Medulla oblongata (tissue), 1 donor: ENCODE results near the gene CALML5.

Source experiments
- DNase-seq: peaks from one replicate; pipeline ENCODE4 v3.0.0-alpha.2; 2015; ENCODE audit errors: extremely low spot score

Gene CALML5

DNA sequence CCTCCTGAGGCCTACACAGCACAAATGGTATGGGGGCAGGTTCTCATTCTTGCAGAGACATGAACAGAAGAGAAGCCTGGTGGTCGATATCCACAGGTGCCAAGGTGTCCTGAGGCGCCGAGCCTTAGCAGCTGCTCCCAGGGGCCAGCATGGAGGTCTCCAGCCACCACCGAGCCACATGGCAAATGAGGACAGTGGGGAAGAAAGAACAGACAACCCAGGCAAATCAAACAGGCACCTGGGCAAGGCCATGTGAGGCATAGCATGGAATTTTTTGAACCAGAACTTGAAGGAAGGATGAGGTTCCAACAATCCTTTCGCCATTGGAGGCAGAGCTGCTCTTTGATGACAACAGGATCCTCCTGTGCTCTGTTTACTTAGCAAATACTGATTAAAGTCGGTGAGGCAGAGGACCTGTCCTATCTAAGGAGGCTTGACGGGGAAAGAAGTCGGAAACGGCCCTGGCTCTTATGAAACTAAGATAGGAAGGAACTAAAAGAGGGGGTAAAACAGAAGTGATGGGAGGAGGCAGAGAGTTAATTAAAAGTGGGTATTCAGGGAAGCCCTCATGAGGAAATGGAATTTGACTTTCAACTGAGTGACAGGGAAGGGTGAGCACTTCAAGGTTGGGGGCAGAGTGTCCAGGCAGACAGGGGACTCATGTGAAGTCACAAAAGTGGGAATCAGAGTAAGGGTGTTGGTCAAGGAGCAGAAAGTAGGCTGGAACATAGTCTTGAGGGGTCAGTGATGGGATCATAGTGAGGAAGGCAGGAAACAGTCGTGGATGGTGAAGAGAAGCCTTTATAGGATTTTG is 16.8 kb upstream of the CALML5 start:
- DNase-seq: no peak

DNA sequence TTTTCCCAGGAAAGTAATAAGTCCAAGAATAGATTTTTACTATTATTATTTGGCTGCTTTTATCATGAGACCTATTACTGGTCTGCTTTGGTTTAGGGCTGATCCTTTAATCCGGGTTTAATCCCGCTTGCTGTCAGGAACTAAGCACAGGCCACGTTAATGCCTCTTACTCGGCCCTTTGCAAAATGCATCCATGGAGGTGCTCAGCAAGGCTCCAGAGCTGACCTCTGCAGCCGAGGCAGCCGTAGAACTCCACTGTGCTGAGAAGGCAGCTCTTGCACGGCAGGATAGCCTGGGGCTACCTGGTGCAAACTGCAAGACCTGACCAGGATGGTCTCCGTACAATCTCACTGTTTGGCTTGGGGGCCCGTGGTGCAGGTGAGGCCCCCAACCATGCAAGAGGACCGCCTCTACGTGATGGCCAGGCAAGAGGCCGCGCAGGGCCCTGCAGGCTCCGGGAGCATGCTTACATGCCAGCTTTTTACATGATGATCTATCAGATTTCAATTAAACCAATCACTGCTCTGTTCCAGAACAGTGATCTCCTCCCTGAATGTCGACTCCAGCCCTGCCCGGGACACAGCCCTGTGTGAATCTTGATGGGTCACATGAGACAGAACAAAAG is 15.0 kb upstream of the CALML5 start:
- no peak for DNase-seq

DNA sequence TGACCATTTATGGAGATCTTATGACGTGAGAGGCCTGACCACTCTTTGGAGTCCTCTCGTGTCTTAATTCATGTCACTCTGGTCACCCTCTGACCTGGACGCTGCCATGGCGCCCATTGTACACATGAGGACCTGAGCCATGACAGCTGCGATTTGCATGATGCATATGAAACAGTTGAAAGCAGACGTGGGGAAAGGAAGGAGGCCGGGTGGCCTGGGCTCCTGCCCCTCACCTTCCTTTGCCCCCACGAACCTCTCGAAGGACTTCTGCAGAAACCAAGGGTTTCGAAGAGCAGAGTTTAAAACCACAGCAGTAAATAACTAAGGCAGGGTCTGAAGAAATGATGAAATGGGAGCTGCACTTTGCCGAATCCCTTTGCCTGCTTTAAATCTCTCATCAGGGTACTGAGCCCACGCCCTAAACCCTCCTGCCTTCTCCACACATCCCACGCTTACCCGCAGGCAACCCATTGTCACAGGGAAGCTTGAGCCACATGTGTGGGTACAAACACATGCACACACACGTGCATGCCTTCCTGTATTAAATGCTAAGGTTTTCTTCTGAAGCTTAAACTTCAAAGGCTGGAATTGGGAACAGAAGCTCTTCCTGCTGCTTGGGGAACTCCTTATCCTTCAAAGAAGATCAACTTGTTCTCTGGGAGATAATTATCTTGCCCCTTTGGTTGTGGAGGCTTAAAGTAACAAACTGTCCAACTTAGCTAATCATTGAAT is 13.7 kb upstream of the CALML5 start:
- DNase-seq: no peak

DNA sequence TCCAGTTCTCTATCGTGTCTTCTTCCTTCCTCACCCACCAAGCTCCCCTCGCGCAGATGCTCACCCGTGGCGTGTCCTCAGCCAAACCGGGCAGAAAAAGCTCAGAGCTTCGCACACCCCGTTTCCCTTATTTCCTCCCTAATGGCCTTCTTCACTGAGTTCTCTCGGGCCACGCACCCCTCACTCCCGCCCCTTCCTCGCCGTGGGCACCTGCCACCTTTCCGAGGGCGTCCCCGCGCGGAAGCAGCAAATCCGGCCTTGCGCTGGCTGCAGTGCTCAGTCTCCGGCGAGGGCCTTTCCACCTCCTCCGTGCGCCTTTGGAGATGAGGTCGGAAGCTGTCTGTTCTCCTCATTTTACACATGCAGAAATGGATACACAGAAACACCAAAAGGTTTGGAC is 13.0 kb upstream of the CALML5 start:
- no peak for DNase-seq

DNA sequence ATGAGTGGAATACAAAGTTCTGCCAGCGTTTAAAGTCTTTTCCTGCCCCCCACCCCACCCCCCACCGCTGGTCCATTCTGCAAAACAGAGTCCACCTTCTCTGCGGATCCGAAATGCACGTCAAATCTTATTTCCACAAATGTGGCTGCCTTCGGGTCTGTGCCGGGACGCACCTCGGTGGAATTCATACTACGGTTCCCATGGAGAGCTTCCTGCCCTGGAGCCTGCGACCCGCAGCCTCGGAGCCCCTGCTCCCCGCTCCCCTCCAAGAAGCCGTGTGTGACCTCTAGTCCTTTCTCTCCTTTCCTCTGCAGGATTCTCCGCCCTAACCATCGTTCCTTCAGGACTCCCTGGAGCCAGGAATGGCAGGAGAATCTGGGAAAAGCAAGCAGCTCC is 12.5 kb upstream of the CALML5 start:
- no peak for DNase-seq

DNA sequence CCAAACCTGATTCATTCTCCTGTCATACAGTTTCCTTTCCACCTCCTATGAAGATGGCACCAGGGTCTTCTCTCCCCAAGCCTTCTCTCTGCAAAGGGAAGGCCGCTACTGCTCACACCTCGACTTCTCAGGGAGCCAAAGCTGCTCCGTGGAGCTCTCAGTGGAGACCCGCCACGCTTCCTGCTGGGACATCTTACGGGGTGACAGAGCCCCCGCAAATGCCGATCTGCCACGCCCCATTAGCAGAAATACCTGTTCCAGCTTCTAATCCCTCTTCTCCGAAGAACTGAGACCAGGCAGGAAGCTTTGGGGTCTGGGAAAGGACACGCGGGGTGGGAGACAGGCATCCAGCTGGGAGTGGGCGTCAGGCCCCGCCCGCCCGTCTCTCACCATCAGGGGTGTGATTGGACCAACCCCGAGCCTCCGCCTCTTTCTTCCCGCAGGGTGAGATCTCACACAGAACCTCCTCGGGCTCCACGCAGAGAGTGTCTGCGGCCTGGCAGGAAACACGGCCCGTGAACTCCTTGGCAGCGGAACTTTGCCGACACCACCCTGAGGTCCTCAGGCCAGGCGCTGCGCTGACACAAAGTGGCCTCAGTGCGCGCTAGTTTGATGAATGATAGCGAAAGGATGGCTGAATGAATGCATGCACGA is 12.0 kb upstream of the CALML5 start:
- DNase-seq: no peak

DNA sequence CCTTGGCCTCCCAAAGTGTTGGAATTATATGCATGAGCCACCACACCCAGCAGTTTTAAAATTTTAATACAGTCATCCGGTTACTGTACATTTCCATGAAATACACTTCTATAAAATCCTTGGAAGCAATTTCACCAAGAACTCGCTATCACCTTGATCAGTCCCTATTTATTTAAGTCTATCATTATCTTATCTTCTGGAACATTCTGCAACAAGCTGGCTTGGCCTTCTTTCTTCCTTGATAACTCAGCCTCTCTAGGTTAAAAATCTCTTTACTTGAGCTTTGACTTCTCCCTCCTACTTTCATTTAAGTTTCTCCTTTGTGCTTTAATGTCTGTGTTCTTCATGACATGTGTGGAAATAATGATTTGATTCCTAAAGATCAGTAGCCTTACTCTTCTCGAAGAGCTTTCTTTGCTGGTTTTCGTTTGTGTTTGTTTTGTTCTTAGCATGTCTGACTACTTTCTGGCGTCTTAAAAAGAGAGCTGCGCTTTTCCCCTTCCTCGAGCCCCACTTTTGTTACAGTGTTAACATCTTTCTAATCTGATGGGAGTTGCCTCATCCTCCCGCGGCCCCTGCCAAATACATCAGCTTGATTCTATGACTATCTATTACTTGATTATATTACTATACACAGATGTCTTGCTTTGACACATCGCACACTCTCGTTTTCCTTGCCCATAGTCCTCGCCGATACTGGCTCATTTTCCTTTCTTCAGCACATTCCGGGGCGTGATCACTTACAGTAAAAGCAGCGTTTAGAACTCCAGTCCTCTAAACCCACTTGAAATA is 11.1 kb upstream of the CALML5 start:
- no peak for DNase-seq

DNA sequence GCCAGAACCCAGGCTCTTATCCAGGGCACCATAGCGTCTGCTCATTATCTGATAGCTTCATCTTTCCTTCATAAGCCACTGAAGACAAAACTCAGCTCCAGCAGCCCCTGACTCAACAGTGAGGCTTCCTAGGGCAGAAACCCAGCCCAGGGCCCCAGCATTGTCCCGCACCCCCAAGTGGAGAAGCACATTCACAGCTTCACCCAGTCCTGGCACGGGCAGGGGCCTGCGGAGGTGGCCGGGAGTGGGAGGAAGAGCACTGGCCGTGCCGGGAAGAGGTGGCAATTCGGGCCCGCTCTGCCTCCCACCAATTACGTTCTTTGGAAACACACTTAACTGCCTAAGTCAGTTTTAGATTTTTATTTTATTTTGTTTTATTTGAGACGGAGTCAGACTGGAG is 10.3 kb upstream of the CALML5 start:
- no peak for DNase-seq

DNA sequence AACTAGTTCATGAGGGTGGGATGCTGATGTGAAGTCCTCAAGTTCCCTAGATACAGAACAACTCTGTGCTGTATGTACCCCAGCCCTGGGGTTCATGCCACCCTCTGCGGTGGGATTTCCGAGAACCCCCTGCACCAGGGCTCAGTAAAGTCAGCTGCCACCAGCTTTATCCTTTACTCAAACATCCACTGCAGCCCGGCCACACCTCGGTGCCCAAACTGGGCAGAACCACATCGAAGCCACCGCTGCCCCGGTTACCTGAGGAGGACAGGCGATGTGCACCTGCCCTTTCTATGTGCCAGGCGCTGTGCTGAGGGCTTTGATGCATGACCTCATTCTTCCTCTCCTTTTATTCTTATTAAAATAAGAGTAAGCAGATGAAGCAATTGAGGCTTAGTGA is 9.9 kb upstream of the CALML5 start:
- no peak for DNase-seq

DNA sequence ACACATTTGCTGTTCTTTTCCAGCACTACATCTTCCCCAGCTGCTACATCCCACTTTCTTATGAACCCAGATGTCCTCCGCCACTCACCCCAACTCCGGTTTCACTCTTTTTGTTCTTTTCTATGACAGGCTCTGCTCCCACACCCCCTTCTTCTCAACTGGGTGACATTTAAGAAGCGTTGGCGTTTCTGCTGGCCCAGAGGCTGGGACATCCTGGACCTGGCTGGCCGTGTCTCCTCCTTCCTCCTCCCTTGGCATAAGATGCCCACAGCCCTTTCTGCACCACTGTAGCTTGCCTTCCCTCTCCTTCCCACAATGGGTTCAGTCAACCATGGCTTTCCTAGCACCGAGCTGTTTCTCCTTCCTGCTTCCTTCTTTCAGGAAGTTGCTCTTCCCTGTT is 9.4 kb upstream of the CALML5 start:
- no peak for DNase-seq

DNA sequence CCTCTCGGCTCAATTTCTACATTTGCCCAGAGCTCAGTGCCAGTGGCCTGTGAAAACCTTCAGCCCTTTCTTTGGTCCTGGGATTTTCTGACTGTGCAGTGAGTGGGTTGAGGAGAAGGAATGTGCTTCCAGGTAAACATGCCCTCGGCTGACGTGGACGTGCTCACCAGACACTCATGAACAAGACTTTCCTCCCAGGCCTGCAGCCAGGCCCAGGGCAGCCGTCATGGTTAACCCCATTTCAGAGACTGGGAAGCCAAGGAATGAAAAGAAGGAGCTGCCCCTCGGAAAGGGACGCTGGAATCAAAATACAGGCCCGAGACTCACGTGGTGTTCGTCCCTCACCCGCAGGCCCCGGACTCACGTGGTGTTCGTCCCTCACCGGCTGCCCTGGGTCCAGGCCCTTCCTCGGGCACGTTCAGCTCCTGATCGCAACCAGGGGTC is 8.8 kb upstream of the CALML5 start:
- no peak for DNase-seq

DNA sequence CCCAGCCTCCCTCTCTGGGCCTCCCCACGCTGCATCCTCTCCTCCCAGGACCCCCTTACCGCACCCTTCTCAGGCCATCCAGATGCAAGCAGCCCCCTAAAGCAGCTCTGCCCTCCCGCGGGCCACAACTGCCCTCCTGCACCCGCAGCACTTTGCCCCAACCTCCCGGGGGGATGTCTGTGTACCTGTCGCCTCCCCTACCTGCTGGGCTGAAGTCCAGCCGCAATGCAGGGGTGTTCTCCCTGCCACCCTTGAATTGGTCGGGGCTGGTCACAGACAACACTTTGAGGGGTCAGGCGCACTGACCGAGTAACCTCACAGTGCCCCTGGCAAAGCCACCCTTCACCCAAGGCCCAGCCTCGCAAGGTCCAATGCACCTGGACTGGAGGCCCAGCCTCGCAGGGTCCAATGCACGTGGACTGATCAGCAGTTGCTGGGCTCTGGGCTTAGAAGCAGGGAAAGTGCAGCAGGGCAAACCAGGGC is 8.3 kb upstream of the CALML5 start:
- no peak for DNase-seq

DNA sequence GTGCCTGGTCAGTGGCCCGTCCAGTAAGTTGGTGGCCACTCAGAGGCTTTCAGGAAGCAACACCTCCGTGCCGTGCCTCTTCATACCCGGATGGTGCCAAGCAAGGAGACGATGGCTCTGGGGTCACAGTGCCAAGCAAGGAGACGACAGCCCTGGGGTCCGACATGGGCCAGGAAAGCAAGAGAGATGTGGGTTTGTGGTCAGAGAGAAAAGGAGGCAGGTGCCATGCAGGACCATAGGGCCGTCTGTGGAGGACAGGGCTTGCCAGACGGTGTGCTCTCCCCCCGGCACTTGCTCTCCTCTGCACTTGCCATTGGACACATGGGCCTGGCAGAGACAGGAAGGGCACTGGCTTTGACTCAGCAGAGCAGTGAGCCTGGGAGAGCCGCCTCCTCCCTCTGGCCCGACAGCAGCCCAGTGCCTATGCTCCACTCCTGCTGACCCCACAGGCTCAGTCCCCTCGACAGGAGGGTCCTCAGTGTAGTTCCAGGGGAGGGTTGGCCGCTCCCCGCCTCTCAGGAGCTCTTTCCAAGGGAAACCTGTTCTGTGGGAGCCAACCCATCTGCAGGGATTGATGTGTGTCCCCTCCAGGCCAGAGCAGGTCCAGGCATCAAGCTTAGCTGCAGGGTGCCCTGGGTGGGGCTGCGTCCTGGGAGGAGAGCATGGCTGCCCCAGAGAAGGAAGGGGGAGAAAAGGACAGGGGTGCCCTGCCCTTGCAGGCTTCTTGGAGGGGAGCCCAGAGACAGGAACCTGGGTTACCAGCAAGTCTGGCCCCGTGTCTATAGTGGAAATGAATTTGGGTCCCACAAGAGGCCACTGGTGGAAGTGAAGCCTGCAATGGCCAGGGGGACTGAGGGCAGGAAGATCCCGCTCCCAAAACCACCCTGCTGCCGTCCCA is 7.6 kb upstream of the CALML5 start:
- DNase-seq: no peak

DNA sequence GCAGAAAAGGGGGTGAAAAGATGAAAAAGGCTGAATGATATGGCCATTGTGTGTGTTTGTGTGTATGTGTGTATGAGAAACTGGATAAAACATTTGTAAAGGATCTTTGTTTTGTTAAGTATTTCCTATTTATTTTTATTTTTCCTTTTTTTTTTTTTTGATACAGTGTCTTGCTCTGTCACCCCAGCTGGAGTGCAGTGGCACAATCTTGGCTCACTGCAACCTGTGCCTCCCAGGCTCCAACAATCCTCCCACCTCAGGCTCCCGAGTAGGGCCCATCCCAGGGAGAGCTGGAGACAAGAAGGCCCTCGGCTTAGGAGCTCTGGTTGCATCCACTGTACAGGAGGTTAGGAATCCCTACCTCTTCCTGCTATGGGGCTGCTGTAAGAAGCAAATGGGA is 6.9 kb upstream of the CALML5 start:
- DNase-seq: no peak

DNA sequence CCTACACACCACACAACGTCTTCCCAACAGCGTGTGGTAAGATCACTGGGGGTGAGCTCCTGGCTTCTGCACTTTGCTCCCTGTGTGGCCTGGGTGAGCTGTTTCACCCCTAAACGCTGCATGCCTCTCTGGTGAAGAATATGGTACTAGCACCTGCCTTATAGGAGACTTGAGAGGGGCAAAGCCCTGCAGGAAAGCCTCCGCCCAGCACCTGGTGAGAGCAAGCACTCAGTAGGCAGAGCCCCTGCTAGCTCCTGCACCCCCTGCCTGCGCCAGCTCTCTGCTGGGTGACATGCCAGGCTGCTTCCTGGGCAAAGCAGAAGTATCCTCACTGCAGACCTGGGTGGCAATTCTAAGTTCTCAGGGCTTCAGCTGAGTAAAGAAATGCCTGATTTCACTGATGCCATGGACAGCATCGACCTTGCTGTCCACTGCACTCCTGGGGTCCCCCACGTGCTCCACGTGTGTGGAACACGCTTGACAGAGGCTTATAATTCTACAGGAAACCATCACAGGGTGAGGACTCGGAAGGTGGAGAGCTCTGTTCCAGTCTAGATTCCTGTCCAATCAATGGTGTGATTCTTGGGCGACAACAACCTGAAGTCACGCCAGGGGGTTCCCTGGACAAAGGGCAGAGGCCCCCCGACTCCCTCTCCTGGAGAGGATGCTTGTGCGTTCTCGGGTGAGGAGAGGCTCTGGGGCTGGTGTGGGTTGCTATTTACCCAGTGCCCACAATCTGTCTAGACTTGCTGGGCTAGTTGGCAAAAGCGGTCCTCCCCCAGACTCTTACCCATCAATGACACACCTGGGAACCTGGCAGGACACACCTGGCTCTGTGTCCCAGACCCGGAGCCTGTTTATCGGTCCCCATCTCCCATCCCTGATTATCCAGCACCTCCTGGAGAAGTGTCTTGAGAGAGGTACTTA is 5.0 kb upstream of the CALML5 start:
- no peak for DNase-seq

DNA sequence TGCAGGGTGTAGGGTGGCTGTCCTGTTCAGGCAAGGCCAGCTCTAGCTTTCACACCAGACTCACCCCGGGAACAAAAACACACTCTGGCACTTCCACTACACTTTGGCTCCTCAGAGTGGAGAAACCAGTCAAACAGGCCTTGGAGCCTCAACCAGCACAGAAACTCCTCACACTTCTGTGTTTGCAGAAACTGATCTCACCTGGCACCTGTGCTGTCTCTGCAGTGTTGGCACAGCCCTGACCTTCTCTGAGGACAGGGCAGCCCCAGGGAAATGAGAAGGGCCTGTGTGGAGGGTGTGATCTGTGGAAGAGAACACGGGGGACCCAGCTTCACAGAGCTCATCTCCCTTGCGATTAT is 4.1 kb upstream of the CALML5 start:
- DNase-seq: no peak

DNA sequence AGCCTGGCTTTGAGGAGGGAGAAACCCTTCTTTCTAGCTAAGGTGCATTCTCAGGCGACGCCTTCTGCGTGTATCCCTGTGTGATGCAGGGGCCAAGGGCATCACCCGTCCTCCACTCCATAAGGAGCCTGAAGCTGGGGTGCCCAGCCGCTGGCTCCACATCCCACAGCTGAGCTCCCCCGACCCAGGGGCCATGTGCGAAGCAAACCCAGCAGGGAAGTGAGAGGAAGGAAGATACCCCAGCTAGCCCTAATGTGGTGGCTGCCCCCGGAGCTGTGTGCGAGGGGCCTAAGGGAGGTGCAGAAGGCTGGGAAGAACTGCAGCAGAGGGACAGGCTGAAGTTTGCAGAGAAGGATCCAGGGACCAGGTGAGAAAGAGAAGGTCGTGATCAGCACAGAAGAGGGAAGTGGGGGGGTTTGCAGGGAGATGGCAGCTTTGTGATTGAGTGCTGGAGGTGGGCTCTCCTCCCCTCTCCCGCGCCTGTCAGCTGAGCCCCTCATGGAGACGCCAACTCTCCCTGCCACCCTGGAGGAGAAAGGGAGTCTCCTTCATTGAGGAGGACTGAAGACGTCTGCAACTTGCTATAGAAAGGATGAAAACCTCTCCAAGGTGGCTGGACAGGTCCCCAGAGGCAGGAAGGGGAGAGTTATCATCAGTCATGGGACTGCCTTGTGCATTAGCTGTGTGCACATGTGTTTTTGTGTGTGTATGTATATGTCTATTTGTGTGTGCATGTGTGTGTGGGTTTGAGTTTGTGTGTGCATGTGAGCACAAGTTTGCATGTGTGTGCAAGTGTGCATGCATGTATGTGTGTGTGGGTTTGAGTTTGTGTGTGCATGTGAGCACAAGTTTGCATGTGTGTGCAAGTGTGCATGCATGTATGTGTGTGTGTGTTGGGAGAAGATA is 3.5 kb upstream of the CALML5 start:
- no peak for DNase-seq

DNA sequence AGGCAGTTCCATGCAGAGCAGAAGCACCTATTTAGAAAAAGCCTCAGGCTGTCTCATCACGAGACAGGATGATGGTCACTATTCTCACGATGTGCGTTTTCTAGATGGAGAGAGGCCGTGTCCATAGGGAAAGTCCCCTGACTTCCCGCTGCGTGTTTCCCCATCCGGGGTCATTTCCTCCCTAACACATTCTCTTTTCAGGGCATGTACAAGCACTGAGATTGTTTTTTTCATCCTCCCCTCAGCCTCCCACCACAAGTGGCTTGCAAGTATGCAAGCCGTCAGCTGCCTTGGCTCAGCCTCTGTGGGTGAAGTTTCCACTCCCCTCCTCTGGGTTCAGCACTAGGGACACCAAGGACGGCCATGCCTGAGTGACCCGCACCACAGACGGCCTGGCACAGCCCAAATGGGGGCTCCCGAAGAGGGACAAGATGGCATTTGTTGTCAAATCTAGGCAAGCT is 2.7 kb upstream of the CALML5 start:
- no peak for DNase-seq
